ENCODE results near the gene MMRN1. TPM values are rescaled to one million over a fixed set of nuclear protein-coding genes. Genes with fewer than 3 reads are reported as not detected.

Gene MMRN1
- total RNA-seq, 2 experiments from 2014 or later: 0.10 TPM; not detected in 1

- Mint-ChIP-seq H3K9me3 (no peaks in the 10 kb centered on the region), H3K36me3 (no peaks in the 10 kb centered on the region), H3K27me3 (peaks cover 12% of the 10 kb centered on the region), H3K4me3 (no peak overlapping the region), H3K4me1 (no peaks in the 10 kb centered on the region), H3K27ac (no peak overlapping the region)
- no peak for DNase-seq
Observed at GRCh38 chr4:89998469-89999011, 103.9 kb downstream of the MMRN1 start.

DNA sequence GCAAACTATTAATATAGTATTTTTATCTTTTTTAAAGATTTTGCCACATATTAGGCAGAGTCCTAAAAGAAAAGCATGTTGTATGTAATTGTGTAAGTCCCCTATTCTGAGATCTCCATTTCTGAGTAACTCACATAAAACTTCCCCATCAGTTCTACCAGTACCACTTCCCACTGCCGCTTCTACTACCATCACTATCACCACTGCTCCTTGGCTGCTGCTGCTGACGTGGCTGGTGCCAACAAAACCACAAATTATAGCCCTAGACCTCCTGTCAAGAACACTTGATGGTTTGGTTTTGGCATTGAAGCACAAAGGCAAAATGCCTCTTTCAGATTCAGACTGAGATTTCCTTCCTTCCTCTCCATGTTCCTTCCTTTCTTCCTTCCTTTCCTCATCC, 106.4 kb downstream of the MMRN1 start:
- Mint-ChIP-seq H3K27ac (no peak overlapping the region), H3K4me1 (no peaks in the 10 kb centered on the region), H3K27me3 (peaks cover 10% of the 10 kb centered on the region), H3K9me3 (no peaks in the 10 kb centered on the region), H3K36me3 (no peaks in the 10 kb centered on the region), H3K4me3 (no peak overlapping the region)
- no peak for DNase-seq

DNA sequence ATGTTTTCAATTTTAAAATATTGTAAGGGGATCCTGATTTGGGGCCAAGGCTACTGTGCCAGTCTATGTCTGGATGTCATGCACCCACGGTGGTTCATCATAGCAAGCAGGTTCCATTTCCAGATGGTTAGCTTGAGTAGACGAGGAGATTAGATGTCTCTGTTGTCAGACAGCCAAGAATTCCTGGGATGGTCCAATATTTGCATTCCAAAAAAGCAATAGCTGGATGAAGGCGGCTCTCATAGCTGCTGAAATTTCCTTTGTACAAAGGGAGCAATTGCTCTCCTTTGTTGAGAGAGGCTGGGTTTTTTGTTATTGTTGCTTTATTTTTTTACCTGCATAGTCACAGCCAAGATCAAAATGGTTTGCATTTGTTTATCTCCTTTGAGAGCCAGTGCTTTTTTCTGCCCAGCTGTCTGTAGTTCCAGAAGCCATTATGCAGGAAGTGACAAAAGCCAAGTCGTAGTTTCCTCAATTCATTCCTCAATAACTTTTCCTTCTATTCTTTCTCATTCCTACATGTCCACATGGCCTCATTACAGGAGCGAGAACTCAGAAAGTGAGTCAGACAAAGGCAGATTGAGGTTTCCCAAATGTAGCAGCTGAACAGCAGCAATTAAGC, 107.9 kb downstream of the MMRN1 start:
- H3K4me1 Mint-ChIP-seq: no peaks in the 10 kb centered on the region
- H3K4me3 Mint-ChIP-seq: no peak overlapping the region
- no peaks in the 10 kb centered on the region for H3K36me3 Mint-ChIP-seq
- no peak overlapping the region for H3K27ac Mint-ChIP-seq
- peaks cover 10% of the 10 kb centered on the region for H3K27me3 Mint-ChIP-seq
- no peaks in the 10 kb centered on the region for H3K9me3 Mint-ChIP-seq
- no peak for DNase-seq

Other genes starting within 250 kb of the MMRN1 start
- gene SNCA, start 57.7 kb upstream of the MMRN1 start, total RNA-seq: under 1 TPM in 1 of 2 experiments, not detected in 1; 0.56 TPM
- gene CCSER1, start 232.5 kb downstream of the MMRN1 start, total RNA-seq: under 1 TPM; 0.29 to 0.42 TPM